IMR-90 (cell line): ENCODE data around the gene UTP11. TPM values are rescaled to one million over a fixed set of nuclear protein-coding genes. Genes with fewer than 3 reads are reported as not detected.

Experiments used
- ATAC-seq: fragments of 200-7000 bp; cut with Tn5 transposase; 2 replicates; pipeline ENCODE4 v1.9.1; 2020; ENCODE audit warnings: low read depth, mild to moderate bottlenecking, moderate library complexity
- BruUV-seq: library from RNA; stranded (reverse); fragments of 400-500 nt; replicated peaks from 2 replicates; lab custom pipeline; 2021; lab: Mats Ljungman, UMichigan
- CTCF ChIA-PET: fragments of 300-600 bp; formaldehyde crosslinking; extraction: SDS; loops from one replicate; lab custom pipeline; 2021; ENCODE audit warnings: antibody characterized with exemption; lab: Yijun Ruan, JAX
- POLR2A ChIA-PET: fragments of 300-600 bp; sonication (Branson Sonifier 250); formaldehyde crosslinking; loops from one replicate; lab custom pipeline; 2022; ENCODE audit warnings: antibody characterized with exemption; ENCODE audit not compliant: unreplicated experiment; lab: Charles Lee
- DNase-seq: peaks from one replicate; pipeline ENCODE4 v3.0.0; 2013
- H2AFZ ChIP-seq: replicated peaks from 2 replicates; pipeline ENCODE3; 2013; ENCODE audit warnings: low read length, mild to moderate bottlenecking; ENCODE audit not compliant: poor library complexity
- H2AK5ac ChIP-seq: 2 replicates; pipeline ENCODE4 v1.6.1; 2013; ENCODE audit warnings: low read depth, low read length, inconsistent platforms
- H2AK9ac ChIP-seq: replicated peaks from 2 replicates; pipeline ENCODE3; 2013; ENCODE audit warnings: mild to moderate bottlenecking, low read depth, low read length, moderate library complexity; ENCODE audit not compliant: poor library complexity
- H2BK120ac ChIP-seq: 2 replicates; pipeline ENCODE4 v1.6.1; 2013; ENCODE audit warnings: low read depth, low read length, inconsistent platforms
- H2BK15ac ChIP-seq: 3 replicates; pipeline ENCODE4 v1.6.1; 2013; ENCODE audit warnings: low read depth, low read length, inconsistent platforms
- H2BK20ac ChIP-seq: 2 replicates; pipeline ENCODE4 v1.6.1; 2013; ENCODE audit warnings: low read depth, mild to moderate bottlenecking, inconsistent platforms, low read length, moderate library complexity
- H2BK5ac ChIP-seq: 2 replicates; pipeline ENCODE4 v1.6.1; 2013; ENCODE audit warnings: mild to moderate bottlenecking, low read depth, low read length, inconsistent platforms; ENCODE audit not compliant: poor library complexity, severe bottlenecking
- H3K14ac ChIP-seq: replicated peaks from 2 replicates; pipeline ENCODE4 v1.6.1; 2013; ENCODE audit warnings: low read depth, low read length, inconsistent platforms
- H3K18ac ChIP-seq: 2 replicates; pipeline ENCODE4 v1.6.1; 2013; ENCODE audit warnings: low read depth, low read length, control low read depth
- H3K23ac ChIP-seq: 2 replicates; pipeline ENCODE4 v1.6.1; 2013; ENCODE audit warnings: low read depth, low read length, inconsistent platforms
- H3K27ac ChIP-seq: 2 replicates; pipeline ENCODE4 v1.5.1; 2013; ENCODE audit warnings: mild to moderate bottlenecking, control low read depth, low read length; ENCODE audit not compliant: insufficient read depth
- H3K27me3 ChIP-seq: 2 replicates; pipeline ENCODE4 v1.6.1; 2013; ENCODE audit warnings: low read length; ENCODE audit not compliant: control insufficient read depth, insufficient read depth
- H3K36me3 ChIP-seq: 2 replicates; pipeline ENCODE4 v1.6.1; 2013; ENCODE audit warnings: low read length, mixed read lengths; ENCODE audit not compliant: control insufficient read depth, insufficient read depth
- H3K4ac ChIP-seq: 2 replicates; pipeline ENCODE4 v1.6.1; 2013; ENCODE audit warnings: low read depth, low read length, inconsistent platforms
- H3K4me1 ChIP-seq: 2 replicates; pipeline ENCODE4 v1.6.1; 2013; ENCODE audit warnings: low read length, mixed read lengths; ENCODE audit not compliant: control insufficient read depth, insufficient read depth
- H3K4me2 ChIP-seq: 2 replicates; pipeline ENCODE4 v1.6.1; 2013; ENCODE audit warnings: low read depth, mild to moderate bottlenecking, control low read depth, low read length, moderate library complexity
- H3K4me3 ChIP-seq: 2 replicates; pipeline ENCODE4 v1.5.1; 2013; ENCODE audit warnings: low read depth, mild to moderate bottlenecking, control low read depth, low read length, moderate library complexity; ENCODE audit not compliant: insufficient read depth
- H3K56ac ChIP-seq: 2 replicates; pipeline ENCODE4 v1.6.1; 2013; ENCODE audit warnings: low read length, inconsistent platforms; ENCODE audit not compliant: insufficient read depth; ENCODE audit errors: extremely low read depth
- H3K79me1 ChIP-seq, 2 experiments: 2 replicates each; pipeline ENCODE4 v1.6.1; 2013; ENCODE audit warnings: low read length in 2 of 2, inconsistent platforms in 1 of 2, low read depth in 1 of 2
- H3K9ac ChIP-seq: 2 replicates; pipeline ENCODE4 v1.6.1; 2013; ENCODE audit warnings: low read depth, low read length, control low read depth
- H3K9me1 ChIP-seq: 2 replicates; pipeline ENCODE4 v1.6.1; 2013; ENCODE audit warnings: low read length, inconsistent platforms; ENCODE audit not compliant: insufficient read depth
- H3K9me3 ChIP-seq: 2 replicates; pipeline ENCODE4 v1.6.1; 2013; ENCODE audit warnings: low read length; ENCODE audit not compliant: control insufficient read depth, insufficient read depth
- H4K20me1 ChIP-seq: 2 replicates; pipeline ENCODE4 v1.6.1; 2013; ENCODE audit warnings: low read length, inconsistent platforms; ENCODE audit not compliant: insufficient read depth
- H4K5ac ChIP-seq: 2 replicates; pipeline ENCODE4 v1.6.1; 2013; ENCODE audit warnings: mild to moderate bottlenecking, low read depth, low read length, control low read depth
- H4K8ac ChIP-seq, 2 experiments: 2 replicates each; pipeline ENCODE4 v1.6.1; 2013; ENCODE audit warnings: low read depth in 2 of 2, low read length in 2 of 2, control low read depth in 1 of 2, inconsistent platforms in 1 of 2
- H4K91ac ChIP-seq: 2 replicates; pipeline ENCODE4 v1.6.1; 2013; ENCODE audit warnings: low read depth, low read length, inconsistent platforms; ENCODE audit not compliant: insufficient read depth
- BHLHE40 ChIP-seq: fragments of 150-350 bp; IDR thresholded peaks from 2 replicates; pipeline ENCODE4 v1.6.1; 2016; ENCODE audit warnings: mild to moderate bottlenecking, low read depth, low read length
- CEBPB ChIP-seq: IDR thresholded peaks from 2 replicates; pipeline ENCODE4 v1.6.1; 2012; ENCODE audit warnings: low read depth, low read length, improper control_type of control experiment
- CTCF ChIP-seq: conservative IDR thresholded peaks from 2 replicates; pipeline ENCODE4 v1.5.1; 2012; ENCODE audit warnings: mild to moderate bottlenecking, low read depth, low read length, improper control_type of control experiment
- FOS ChIP-seq: fragments of 150-350 bp; IDR thresholded peaks from 2 replicates; pipeline ENCODE4 v1.6.1; 2016; ENCODE audit warnings: low read depth, low read length
- MAZ ChIP-seq: IDR thresholded peaks from 2 replicates; pipeline ENCODE4 v1.6.1; 2012; ENCODE audit warnings: low read depth, mild to moderate bottlenecking, low read length, improper control_type of control experiment, moderate library complexity, borderline replicate concordance
- NFE2L2 ChIP-seq: fragments of 150-350 bp; IDR thresholded peaks from 2 replicates; pipeline ENCODE4 v1.6.1; 2016; ENCODE audit warnings: low read depth, mild to moderate bottlenecking, low read length
- POLR2A ChIP-seq: IDR thresholded peaks from 2 replicates; pipeline ENCODE4 v1.6.1; 2012; ENCODE audit warnings: mild to moderate bottlenecking, low read depth, low read length
- RAD21 ChIP-seq: IDR thresholded peaks from 2 replicates; pipeline ENCODE4 v1.6.1; 2012; ENCODE audit warnings: low read length, improper control_type of control experiment
- RCOR1 ChIP-seq: IDR thresholded peaks from 2 replicates; pipeline ENCODE4 v1.6.1; 2012; ENCODE audit warnings: mild to moderate bottlenecking, low read length, improper control_type of control experiment; ENCODE audit not compliant: insufficient replicate concordance
- RFX5 ChIP-seq: IDR thresholded peaks from 2 replicates; pipeline ENCODE4 v1.8.0; 2012; ENCODE audit warnings: low read depth, mild to moderate bottlenecking, low read length, moderate library complexity
- SMC3 ChIP-seq: fragments of 150-350 bp; IDR thresholded peaks from 2 replicates; pipeline ENCODE4 v1.6.1; 2016; ENCODE audit warnings: low read depth, mild to moderate bottlenecking, antibody characterized with exemption, low read length, moderate library complexity
- USF2 ChIP-seq: fragments of 150-350 bp; IDR thresholded peaks from 2 replicates; pipeline ENCODE4 v1.6.1; 2017; ENCODE audit warnings: mild to moderate bottlenecking, antibody characterized with exemption, low read length, low read depth
- WGBS, 2 experiments: methylation state at CpG; one replicate each; pipeline versions ENCODE4 v1.1.5 to v1.1.7; 2013; ENCODE audit warnings: missing lambda C conversion rate in 2 of 2; ENCODE audit not compliant: insufficient read length in 1 of 2; ENCODE audit errors: extremely low coverage in 2 of 2; 5-methylcytosine and 5-hydroxymethylcytosine counted together
- dilution Hi-C: fragments of 300-500 bp; cut with HindIII; formaldehyde crosslinking; loops from one replicate; pipeline ENCODE4 v1.14.3; 2018; ENCODE audit warnings: low sequenced_read_pairs; ENCODE audit not compliant: unreplicated experiment
- in situ Hi-C: fragments of 300-500 bp; cut with MboI; formaldehyde crosslinking; loops from 3 replicates; pipeline ENCODE4 v1.14.3; 2019; ENCODE audit warnings: low sequenced_read_pairs, inconsistent platforms, mixed read lengths
- intact Hi-C: fragments of 100-400 bp; cut with micrococcal nuclease; formaldehyde crosslinking; loops from 2 replicates; pipeline ENCODE4 v1.10.0; 2022
- polyA plus RNA-seq, 3 experiments: library from polyadenylated mRNA; depleted of rRNA; stranded (reverse); fragments of >200 nt; gene quantifications; 2 replicates each; pipeline ENCODE4 v1.2.3, GENCODE V29; 2012; ENCODE audit warnings: low replicate concordance in 1 of 3
- total RNA-seq: library from RNA; depleted of rRNA; stranded (reverse); fragments of >200 nt; gene quantifications from 2 replicates; pipeline ENCODE4 v1.2.3, GENCODE V29; 2012

UTP11 gene
- total and polyA plus RNA-seq, 2 of the 4 experiments (the other 2 are of a cell fraction), result 22.0 to 27.8 TPM

DNA sequence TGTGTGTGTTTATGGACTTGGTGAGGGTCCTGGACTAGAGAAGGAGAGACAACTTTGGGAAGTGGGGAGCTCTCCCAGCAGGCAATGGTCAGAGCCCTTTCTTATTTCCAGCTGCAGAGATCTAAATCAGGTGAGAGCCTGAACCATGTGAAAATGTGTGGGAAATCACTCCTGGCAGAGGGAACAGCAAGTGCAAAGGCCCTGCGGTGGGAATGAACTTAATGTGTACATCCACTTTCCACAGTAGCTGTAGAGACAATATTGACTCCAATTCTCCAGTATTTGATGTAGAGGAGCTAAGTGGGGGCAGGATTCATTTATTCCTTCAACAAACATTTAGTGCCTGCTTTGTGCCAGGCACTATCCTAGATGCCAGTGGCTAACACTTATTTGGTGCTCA lies 48.8 kb downstream of the UTP11 start:
- POLR2A ChIA-PET, result no interaction called here
- Histone ChIP-seq H3K9me3 (no peaks in the 10 kb centered on the region), H2BK15ac (no peak overlapping the region), H3K23ac (no peak overlapping the region), H3K36me3 (no peaks in the 10 kb centered on the region), H3K4me3 (no peak overlapping the region), H3K18ac (no peak overlapping the region), H3K9ac (no peak overlapping the region), H3K4me2 (no peak overlapping the region), H4K5ac (no peak overlapping the region), H3K27ac (no peak overlapping the region), H2BK5ac (no peak overlapping the region), H3K9me1 (no peaks in the 10 kb centered on the region), H3K14ac (no peak overlapping the region), H2BK120ac (no peak overlapping the region), H4K8ac (no peak overlapping the region), H4K91ac (no peak overlapping the region), H3K79me1 (no peaks in the 10 kb centered on the region), H2AFZ (no peak overlapping the region), H3K4ac (no peak overlapping the region), H2AK5ac (no peak overlapping the region), H3K4me1 (no peaks in the 10 kb centered on the region), H3K56ac (no peak overlapping the region), H2AK9ac (no peak overlapping the region), H2BK20ac (no peak overlapping the region), H4K20me1 (no peaks in the 10 kb centered on the region), H3K27me3 (peaks cover 20% of the 10 kb centered on the region)
- no TSS peak for BruUV-seq
- intact Hi-C loops, result no loop called here
- no CpG with 5 or more reads among the region's 1 CpG for WGBS, 2 experiments
- in situ Hi-C loops, result no loop called here
- DNase-seq (no peak), ATAC-seq (no peak)
- dilution Hi-C loops, result no loop called here
- TF ChIP-seq USF2 (no peak), CTCF (no peak), MAZ (no peak), CEBPB (no peak), SMC3 (no peak), BHLHE40 (no peak), POLR2A (no peak), FOS (no peak), RCOR1 (no peak), RFX5 (no peak), RAD21 (no peak), NFE2L2 (no peak)
- CTCF ChIA-PET, result no interaction called here
